ENCODE results near the gene SEMA4G. TPM values are rescaled to one million over a fixed set of nuclear protein-coding genes. Genes with fewer than 3 reads are reported as not detected.
A peak's percentile ranks its signal among the peaks of the same experiment; 100 is the strongest.

SEMA4G gene
- total and polyA plus RNA-seq, 2 of the 13 experiments (the other 11 are each of a cell fraction or from before 2014, with no cell fraction given) = 46.2 to 207 TPM

DNA sequence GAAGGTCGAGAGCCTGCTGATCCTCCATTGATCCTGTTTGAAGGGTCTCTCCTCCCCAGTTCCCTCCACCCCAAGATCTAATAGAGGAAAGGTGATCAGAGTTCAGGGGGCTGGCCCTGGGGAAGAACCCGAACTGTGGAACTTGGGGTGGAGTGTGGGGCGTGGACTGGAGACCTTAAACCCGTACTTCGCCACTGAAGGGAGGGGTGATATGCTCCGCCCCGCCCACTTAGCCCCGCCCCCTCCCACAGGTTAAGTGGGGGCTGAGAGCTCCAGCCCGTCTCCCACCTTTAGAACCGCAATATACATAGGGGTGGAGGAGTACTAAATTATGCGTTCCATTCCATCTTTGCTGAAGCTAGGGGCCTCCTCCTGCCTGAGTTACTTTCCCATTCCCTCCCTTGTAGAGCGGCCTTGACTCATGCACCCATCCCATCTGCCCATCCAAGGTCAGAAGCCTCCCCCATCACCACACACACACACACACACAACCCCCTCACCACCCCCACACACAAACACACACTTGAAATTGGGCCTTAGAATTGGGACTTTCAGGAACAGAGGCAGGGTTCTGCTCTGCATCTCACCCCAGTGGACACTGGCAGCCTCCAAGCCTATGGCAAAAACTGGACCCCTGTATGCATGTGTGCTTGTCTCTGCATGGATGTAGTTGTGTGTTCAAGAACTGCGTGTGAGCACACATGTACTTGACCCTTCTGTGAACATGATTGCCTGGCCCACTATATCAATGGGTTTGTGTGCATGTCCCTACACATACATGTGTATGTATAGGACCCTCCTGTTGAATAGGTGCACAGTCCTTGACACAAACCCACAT, 991 bp downstream of the SEMA4G start (continued):
- TF ChIP-seq ZFP36L2 (CRISPR knock-in tag; IDR thresholded peaks at IDR 0.05) = no peak
- no peak for TF ChIP-seq ZNF251 (CRISPR knock-in tag; IDR thresholded peaks at IDR 0.05)
- TF ChIP-seq, protein P1, sequence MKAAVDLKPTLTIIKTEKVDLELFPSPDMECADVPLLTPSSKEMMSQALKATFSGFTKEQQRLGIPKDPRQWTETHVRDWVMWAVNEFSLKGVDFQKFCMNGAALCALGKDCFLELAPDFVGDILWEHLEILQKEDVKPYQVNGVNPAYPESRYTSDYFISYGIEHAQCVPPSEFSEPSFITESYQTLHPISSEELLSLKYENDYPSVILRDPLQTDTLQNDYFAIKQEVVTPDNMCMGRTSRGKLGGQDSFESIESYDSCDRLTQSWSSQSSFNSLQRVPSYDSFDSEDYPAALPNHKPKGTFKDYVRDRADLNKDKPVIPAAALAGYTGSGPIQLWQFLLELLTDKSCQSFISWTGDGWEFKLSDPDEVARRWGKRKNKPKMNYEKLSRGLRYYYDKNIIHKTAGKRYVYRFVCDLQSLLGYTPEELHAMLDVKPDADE (CRISPR knock-in tag; IDR thresholded peaks at IDR 0.05) = no peak
- TF ChIP-seq ZFP36 (IDR thresholded peaks at IDR 0.05; ENCODE audit: borderline replicate concordance, low read depth, low read length, partially characterized antibody) = no peak
- no peak for TF ChIP-seq FOXM1 (CRISPR knock-in tag; IDR thresholded peaks at IDR 0.05)
- TF ChIP-seq, protein P2, sequence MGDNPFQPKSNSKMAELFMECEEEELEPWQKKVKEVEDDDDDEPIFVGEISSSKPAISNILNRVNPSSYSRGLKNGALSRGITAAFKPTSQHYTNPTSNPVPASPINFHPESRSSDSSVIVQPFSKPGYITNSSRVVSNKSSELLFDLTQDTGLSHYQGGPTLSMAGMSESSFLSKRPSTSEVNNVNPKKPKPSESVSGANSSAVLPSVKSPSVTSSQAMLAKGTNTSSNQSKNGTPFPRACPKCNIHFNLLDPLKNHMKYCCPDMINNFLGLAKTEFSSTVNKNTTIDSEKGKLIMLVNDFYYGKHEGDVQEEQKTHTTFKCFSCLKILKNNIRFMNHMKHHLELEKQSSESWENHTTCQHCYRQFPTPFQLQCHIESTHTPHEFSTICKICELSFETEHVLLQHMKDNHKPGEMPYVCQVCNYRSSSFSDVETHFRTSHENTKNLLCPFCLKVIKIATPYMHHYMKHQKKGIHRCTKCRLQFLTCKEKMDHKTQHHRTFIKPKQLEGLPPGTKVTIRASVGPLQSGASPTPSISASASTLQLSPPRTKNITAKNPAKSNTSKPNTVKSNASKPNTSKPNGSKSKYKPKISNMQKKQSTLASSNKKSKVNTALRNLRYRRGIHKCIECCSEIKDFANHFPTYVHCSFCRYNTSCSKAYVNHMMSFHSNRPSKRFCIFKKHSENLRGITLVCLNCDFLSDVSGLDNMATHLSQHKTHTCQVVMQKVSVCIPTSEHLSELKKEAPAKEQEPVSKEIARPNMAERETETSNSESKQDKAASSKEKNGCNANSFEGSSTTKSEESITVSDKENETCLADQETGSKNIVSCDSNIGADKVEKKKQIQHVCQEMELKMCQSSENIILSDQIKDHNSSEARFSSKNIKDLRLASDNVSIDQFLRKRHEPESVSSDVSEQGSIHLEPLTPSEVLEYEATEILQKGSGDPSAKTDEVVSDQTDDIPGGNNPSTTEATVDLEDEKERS (CRISPR knock-in tag; IDR thresholded peaks at IDR 0.05) = no peak
- TF ChIP-seq ZNF552 (CRISPR knock-in tag; IDR thresholded peaks at IDR 0.05; ENCODE audit: borderline replicate concordance) = no peak
- TF ChIP-seq, protein P3, sequence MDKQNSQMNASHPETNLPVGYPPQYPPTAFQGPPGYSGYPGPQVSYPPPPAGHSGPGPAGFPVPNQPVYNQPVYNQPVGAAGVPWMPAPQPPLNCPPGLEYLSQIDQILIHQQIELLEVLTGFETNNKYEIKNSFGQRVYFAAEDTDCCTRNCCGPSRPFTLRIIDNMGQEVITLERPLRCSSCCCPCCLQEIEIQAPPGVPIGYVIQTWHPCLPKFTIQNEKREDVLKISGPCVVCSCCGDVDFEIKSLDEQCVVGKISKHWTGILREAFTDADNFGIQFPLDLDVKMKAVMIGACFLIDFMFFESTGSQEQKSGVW (CRISPR knock-in tag; IDR thresholded peaks at IDR 0.05; ENCODE audit: borderline replicate concordance) = no peak
- TF ChIP-seq, protein P4, sequence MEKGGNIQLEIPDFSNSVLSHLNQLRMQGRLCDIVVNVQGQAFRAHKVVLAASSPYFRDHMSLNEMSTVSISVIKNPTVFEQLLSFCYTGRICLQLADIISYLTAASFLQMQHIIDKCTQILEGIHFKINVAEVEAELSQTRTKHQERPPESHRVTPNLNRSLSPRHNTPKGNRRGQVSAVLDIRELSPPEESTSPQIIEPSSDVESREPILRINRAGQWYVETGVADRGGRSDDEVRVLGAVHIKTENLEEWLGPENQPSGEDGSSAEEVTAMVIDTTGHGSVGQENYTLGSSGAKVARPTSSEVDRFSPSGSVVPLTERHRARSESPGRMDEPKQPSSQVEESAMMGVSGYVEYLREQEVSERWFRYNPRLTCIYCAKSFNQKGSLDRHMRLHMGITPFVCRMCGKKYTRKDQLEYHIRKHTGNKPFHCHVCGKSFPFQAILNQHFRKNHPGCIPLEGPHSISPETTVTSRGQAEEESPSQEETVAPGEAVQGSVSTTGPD (CRISPR knock-in tag; IDR thresholded peaks at IDR 0.05) = no peak
- TF ChIP-seq KLF16 (CRISPR knock-in tag; IDR thresholded peaks at IDR 0.05) = peak in 1 of 2 experiments; percentile 37; a peak in 1 of 4 replicates
- no peak for TF ChIP-seq PHF21A (CRISPR knock-in tag; IDR thresholded peaks at IDR 0.05)
- TF ChIP-seq, protein P5, sequence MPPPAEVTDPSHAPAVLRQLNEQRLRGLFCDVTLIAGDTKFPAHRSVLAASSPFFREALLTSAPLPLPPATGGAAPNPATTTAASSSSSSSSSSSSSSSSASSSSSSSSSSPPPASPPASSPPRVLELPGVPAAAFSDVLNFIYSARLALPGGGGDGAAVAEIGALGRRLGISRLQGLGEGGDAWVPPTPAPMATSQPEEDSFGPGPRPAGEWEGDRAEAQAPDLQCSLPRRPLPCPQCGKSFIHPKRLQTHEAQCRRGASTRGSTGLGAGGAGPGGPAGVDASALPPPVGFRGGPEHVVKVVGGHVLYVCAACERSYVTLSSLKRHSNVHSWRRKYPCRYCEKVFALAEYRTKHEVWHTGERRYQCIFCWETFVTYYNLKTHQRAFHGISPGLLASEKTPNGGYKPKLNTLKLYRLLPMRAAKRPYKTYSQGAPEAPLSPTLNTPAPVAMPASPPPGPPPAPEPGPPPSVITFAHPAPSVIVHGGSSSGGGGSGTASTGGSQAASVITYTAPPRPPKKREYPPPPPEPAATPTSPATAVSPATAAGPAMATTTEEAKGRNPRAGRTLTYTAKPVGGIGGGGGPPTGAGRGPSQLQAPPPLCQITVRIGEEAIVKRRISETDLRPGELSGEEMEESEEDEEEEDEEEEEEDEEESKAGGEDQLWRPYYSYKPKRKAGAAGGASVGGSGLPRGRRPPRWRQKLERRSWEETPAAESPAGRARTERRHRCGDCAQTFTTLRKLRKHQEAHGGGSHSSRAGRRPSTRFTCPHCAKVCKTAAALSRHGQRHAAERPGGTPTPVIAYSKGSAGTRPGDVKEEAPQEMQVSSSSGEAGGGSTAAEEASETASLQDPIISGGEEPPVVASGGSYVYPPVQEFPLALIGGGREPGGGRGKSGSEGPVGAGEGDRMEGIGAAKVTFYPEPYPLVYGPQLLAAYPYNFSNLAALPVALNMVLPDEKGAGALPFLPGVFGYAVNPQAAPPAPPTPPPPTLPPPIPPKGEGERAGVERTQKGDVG (CRISPR knock-in tag; IDR thresholded peaks at IDR 0.05; ENCODE audit: borderline replicate concordance) = 0 out of 2 replicates have a peak, but pooled peaks have one; percentile 43
- TF ChIP-seq, protein P6, sequence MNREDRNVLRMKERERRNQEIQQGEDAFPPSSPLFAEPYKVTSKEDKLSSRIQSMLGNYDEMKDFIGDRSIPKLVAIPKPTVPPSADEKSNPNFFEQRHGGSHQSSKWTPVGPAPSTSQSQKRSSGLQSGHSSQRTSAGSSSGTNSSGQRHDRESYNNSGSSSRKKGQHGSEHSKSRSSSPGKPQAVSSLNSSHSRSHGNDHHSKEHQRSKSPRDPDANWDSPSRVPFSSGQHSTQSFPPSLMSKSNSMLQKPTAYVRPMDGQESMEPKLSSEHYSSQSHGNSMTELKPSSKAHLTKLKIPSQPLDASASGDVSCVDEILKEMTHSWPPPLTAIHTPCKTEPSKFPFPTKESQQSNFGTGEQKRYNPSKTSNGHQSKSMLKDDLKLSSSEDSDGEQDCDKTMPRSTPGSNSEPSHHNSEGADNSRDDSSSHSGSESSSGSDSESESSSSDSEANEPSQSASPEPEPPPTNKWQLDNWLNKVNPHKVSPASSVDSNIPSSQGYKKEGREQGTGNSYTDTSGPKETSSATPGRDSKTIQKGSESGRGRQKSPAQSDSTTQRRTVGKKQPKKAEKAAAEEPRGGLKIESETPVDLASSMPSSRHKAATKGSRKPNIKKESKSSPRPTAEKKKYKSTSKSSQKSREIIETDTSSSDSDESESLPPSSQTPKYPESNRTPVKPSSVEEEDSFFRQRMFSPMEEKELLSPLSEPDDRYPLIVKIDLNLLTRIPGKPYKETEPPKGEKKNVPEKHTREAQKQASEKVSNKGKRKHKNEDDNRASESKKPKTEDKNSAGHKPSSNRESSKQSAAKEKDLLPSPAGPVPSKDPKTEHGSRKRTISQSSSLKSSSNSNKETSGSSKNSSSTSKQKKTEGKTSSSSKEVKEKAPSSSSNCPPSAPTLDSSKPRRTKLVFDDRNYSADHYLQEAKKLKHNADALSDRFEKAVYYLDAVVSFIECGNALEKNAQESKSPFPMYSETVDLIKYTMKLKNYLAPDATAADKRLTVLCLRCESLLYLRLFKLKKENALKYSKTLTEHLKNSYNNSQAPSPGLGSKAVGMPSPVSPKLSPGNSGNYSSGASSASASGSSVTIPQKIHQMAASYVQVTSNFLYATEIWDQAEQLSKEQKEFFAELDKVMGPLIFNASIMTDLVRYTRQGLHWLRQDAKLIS (CRISPR knock-in tag; IDR thresholded peaks at IDR 0.05) = no peak
